GM18519 (cell line): ENCODE measurements around the gene ZBTB44.
"Not testable (repeated sequence)": the region's sequence is repeated elsewhere in the genome, so short reads cannot be mapped to it uniquely, and the experiment has no call there.

ENCODE experiments used
- ATAC-seq: cut with Tn5 transposase; IDR thresholded peaks from one replicate; pipeline ENCODE4 v1.9.1; 2021; ENCODE audit warnings: mild to moderate bottlenecking, moderate library complexity; ENCODE audit not compliant: unreplicated experiment, low FRiP score

Gene ZBTB44

DNA sequence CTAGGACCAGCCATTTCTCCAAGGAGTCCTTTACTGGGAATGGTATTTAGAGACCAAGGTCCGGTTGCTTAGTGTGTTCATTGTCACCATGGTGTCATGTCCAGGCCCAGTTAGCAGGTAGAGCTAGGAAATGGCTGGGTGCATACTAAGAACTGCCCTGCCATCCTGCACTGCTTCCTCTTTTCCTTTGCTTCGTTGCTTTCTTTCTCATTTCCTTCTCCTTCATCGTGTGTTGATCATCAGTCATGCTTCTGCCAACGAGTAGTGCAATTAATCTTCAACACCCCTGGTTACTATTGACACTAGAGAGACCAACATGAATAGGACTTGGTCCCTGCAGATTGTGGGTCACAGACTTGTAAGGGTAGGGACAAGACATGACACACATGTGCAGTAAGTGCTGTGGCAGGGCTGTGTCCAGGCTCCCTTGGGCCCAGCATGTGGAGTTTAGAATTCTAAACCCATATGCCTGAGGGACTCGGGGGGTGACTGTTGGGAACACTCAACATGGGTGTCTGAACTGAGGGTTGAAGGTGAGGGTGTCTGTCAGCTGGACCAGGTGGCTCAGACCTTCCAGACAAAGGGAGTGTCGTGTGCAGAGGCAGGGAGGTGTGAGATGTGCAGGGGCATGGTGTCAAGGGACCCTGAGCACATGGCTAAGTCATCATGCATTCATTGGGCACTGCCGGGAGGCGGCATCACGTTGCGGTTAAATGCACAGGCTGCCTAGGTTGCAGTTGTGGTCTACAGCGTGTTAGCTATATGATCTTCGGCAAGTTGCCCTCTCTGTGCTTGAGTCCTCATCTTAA, 112.5 kb downstream of the ZBTB44 start:
- ATAC-seq, result no peak

- no peak for ATAC-seq
Measured at GRCh38 chr11:130201026-130201425, 113.7 kb downstream of the ZBTB44 start.

DNA sequence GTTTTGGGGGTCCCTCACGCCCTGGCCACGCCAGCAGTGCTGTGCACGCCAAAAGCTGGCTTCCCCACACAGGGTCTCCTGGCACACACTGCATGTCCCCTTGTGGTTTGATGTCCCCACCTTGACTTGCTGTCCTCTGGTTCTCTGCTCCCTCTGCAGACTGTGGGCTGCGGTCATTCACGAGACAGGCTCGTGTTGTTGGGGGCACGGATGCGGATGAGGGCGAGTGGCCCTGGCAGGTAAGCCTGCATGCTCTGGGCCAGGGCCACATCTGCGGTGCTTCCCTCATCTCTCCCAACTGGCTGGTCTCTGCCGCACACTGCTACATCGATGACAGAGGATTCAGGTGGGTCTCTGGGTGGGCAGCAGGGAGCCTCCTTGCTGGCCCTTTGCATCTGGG, 114.9 kb downstream of the ZBTB44 start:
- no peak for ATAC-seq

- no peak for ATAC-seq
Measured at GRCh38 chr11:130198964-130199363, 115.8 kb downstream of the ZBTB44 start.

- ATAC-seq, result no peak
Measured at GRCh38 chr11:130198292-130198691, 116.4 kb downstream of the ZBTB44 start.

DNA sequence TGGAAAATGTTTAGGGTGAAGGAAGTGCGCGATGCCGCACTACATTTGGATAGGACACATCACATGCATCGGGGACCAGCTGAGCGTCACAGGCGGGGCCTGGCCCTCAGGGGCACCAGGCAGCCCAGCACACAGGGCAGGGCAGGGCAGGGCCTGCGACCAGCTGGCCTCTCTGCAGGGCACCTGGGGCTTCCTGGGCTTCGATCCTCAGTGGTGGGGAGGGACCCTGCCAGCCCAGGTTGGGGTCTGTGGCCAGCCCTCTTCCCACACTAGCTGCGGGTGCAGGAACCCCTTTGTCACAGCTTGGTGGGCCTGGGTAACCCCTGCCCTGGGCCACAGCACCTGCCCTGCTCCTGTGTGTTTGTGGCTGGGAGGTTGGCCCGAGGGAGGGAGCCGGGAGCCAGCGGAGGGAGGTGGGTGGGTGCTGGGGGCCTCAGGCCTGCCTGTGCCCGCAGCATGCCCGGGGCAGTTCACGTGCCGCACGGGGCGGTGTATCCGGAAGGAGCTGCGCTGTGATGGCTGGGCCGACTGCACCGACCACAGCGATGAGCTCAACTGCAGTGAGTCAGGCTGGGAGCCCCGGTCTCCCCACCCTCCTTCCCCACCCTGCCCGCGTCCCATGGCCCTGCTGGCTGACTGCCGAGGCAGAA, 117.2 kb downstream of the ZBTB44 start:
- ATAC-seq, result no peak

GRCh38 chr11:130194241-130195023, 120.3 kb downstream of the ZBTB44 start:
- no peak for ATAC-seq

- ATAC-seq, result not testable (repeated sequence)
Measured at GRCh38 chr11:130193551-130193950, 121.2 kb downstream of the ZBTB44 start.

DNA sequence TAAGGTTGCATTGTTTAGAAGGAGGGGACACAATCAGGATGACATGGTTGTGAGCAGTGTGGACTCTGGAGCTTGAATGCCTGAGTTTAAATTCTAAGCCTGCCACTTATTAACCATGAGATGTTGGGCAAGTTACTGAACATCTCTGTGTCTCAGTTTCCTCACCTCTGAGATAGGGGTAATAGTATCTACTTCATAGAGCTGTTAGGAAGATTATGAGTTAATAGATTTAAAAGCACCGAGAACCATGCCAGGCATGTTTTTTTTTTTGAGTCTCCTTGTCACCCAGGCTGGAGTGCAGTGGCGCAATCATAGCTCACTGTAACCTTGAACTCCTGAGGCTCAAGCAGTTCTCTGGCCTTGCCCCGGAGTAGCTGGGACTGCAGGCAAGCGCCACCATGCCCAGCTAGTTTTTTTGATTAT, 121.9 kb downstream of the ZBTB44 start:
- ATAC-seq, result no peak

- no peak for ATAC-seq
Measured at GRCh38 chr11:130191896-130192295, 122.8 kb downstream of the ZBTB44 start.

DNA sequence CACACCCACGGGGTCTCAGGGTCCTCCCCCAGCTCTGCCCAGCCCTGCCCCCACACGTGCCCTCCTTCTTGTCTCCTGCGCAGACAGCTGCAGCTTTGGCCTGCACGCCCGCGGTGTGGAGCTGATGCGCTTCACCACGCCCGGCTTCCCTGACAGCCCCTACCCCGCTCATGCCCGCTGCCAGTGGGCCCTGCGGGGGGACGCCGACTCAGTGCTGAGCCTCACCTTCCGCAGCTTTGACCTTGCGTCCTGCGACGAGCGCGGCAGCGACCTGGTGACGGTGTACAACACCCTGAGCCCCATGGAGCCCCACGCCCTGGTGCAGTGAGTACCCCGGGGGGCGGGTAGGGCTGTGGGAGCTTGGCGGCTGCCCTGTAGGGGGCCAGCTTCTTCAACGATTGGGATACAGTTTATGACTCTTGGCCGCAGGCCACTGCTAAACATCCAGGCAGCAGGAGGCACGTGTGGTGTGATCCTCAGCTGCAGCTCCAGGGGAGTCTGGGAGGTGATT, 124.3 kb downstream of the ZBTB44 start:
- ATAC-seq, result no peak

DNA sequence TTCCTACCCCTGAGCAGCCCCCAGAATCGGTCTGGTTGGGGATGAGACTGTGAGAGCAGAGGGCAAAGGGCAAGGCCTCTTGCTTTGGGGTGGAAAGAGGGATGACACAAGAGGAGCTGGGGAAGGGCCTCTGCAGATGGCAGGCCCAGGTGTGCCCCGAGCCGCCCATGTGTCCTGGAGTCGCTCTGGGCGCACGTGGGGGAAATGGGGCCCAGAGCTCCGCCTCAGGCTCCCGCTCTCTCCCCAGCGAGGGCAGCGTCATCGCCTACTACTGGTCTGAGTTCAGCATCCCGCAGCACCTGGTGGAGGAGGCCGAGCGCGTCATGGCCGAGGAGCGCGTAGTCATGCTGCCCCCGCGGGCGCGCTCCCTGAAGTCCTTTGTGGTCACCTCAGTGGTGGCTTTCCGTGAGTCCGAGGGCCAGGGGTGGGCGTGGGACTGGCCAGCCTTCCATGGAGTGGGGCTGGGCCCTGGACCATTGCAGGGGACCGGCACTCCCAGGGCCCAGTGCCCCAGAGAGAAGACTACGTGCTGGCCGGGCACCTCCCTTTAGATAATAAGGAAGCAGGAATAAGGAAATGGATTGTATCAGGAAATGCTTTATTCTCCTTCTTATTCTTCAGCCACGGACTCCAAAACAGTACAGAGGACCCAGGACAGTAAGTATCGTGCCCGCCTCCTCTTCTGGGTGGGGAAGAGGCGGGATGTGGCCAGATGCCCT, 125.1 kb downstream of the ZBTB44 start:
- no peak for ATAC-seq

DNA sequence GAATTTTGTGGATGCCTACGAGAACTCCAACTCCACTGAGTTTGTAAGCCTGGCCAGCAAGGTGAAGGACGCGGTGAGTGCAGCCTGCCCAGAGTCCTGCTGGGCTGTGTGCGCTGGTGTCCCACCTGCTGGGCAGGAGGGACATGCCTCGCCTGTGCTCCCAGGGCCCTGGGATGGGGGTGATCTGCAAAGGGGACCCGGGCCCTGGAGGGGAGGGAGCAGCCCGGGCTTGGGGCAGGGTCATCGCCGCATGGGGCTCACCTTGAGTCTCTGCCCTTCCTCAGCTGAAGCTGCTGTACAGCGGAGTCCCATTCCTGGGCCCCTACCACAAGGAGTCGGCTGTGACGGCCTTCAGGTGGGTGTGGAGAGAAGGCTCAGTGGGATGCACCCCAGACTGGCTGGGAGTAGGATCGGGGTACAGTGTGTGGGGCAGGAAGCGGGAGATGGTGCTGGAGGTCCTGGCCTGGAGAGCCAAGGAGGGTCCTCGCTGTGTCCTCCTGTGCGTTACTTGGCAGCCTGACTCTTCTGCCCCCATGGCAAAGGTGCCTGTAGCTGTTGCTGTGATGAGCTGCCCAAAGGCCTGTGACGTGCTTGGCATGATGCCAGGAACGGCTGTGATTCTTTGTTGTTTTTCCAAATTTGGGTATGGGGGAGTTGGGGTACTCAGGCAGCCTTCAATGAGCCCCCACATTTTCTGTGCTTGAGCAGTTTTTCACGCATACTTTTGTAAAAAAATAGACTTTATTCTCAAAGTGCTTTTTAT, 126.0 kb downstream of the ZBTB44 start:
- no peak for ATAC-seq

- no peak for ATAC-seq
Measured at GRCh38 chr11:130188047-130188446, 126.7 kb downstream of the ZBTB44 start.

DNA sequence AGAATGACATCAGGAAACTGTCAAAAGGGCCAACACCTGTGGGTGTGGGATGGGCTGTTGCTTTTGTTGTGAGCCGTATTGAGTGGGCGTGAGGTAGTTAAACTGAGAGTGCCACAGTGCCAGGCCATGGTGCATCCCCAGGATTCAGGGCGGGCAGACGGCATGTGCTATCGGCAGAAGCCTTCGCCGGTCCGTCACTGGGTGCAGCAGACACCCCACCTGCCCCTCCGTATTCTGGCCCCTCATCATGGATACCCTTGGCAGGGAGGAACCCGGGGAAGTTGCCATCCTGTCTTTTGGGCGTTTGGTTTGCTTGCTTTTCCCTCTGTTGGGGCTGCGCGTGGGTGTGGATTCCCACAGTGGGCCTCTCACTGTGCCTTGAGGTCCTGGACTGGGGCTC, 127.6 kb downstream of the ZBTB44 start:
- ATAC-seq, result no peak

- ATAC-seq, result no peak
Measured at GRCh38 chr11:130183878-130184610, 130.7 kb downstream of the ZBTB44 start.

DNA sequence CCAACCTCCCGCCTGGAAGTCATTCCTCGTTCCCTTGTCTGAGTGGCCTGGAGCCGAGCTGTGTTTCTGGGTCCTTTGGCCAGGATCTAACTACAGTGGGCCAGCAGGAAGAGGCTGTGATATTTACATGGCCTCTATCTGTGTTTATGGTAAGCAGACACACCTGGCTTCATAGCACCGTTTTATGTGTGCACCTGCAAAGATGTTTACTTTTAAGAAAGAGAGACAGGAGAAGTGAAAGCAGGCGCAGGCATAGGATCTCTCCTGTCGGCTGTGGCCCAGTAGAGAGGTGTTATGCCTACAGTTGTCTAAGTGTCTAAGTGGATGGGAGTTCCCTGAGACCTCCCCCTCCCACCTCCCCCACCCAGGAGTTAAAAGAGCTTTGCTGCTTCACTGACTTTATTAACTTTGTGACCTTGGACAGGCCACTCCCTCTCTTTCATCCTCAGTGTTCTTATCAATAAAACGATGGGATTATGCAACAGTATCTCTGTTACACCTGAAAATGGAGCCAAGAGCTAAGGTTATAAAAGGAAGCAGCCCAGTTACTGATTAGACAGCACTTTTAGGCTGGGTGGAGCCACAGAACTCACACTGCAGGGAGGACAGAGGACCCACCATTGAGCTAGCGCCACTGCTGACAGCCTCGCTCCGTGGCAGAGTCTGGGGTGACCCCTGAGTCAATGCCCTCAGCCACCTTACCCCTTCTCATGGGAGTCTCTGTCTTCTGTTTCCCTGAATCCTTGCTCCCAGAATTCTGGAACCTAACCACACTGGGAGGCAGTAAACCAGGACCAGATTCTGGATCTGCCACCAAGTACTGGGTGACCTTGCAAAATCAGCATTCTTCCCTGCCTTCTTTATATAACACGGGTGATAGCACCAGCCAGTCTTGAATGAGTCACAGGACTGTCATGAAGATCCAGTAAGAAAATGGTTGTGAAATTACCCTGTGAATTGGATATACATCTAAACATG, 133.1 kb downstream of the ZBTB44 start:
- ATAC-seq, result no peak

DNA sequence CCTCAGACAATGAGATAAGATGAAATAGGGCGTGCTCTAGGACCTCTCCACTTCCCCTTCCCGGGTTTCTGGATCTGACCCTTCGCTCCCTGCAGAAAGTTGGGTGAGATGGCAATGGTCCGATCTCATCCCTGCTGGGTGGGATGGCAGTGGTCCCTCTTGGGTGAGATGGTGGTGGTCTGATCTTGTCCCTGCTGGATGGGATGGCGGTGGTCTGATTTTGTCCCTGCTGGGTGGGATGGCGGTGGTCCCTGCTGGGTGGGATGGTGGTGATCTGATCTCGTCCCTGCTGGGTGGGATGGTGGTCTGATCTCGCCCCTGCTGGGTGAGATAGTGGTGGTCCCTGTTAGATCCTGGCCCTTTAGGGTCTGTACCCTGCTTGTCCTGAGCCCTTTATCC, 133.8 kb downstream of the ZBTB44 start:
- ATAC-seq, result no peak
